C4-2B (cell line): ENCODE results near the gene PTPRZ1.

Experiments
- ZFX ChIP-seq: fragments of 450-650 bp; IDR thresholded peaks from 2 replicates; pipeline ENCODE4 v1.6.1; 2017
- TF ChIP-seq, protein P1 (sequence below): fragments of 450-650 bp; conservative IDR thresholded peaks from 2 replicates; pipeline ENCODE4 v1.5.1; 2017; ENCODE audit warnings: mild to moderate bottlenecking

DNA sequence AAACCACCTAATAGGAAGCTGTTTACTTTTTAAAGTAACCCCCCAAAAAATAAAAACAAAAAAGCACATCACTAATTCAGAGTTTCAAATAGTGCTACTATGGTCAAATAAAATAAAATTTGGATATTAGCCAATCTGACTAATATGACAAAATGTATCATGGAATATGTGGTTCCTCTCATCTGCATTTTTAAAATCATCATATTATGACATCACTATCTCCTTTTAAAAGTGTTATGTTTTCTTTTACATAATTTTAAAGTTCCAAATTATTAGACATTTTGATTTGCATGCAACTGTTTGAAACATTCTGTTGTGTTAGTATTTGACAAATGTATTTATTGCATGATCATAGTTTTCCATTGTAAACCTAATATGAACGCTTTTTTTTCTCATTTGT lies 160.7 kb downstream of the PTPRZ1 start:
- TF ChIP-seq, protein P1, sequence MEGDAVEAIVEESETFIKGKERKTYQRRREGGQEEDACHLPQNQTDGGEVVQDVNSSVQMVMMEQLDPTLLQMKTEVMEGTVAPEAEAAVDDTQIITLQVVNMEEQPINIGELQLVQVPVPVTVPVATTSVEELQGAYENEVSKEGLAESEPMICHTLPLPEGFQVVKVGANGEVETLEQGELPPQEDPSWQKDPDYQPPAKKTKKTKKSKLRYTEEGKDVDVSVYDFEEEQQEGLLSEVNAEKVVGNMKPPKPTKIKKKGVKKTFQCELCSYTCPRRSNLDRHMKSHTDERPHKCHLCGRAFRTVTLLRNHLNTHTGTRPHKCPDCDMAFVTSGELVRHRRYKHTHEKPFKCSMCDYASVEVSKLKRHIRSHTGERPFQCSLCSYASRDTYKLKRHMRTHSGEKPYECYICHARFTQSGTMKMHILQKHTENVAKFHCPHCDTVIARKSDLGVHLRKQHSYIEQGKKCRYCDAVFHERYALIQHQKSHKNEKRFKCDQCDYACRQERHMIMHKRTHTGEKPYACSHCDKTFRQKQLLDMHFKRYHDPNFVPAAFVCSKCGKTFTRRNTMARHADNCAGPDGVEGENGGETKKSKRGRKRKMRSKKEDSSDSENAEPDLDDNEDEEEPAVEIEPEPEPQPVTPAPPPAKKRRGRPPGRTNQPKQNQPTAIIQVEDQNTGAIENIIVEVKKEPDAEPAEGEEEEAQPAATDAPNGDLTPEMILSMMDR, result no peak
- no peak for TF ChIP-seq ZFX
